ENCODE data around the gene SETDB2.

DNA sequence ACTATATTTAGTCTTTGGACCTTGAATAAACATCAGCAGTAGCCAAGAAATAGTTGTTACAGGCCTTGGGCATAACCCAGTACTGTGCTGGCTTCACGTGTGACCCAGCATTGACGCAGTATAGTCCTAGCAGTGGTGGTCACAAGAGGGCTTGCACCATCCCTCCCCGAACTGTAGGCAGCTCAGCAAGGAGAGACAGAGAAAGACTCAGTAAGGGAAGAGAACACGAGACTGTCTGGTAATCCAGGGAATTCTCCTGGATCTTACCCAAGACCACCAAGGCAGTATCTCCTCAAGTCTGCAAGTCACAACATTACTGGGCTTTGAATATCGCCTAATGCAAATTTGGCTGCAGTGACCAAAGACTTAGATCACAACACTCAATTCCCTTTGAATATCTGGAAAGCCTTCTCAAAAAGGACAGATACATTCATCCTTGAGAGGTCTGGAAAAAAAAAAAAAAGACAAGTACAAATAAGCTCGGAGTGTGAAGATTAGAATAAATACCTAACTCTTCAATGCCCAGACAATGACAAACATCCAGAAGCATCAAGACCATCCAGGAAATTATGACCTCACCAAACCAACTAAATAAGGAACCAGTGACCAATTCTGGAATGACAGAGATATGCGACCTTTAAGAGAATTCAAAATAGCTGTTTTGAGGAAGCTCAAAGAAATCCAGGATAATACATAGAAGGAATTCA lies 39.9 kb upstream of the SETDB2 start:
- TF ChIP-seq, protein P1, sequence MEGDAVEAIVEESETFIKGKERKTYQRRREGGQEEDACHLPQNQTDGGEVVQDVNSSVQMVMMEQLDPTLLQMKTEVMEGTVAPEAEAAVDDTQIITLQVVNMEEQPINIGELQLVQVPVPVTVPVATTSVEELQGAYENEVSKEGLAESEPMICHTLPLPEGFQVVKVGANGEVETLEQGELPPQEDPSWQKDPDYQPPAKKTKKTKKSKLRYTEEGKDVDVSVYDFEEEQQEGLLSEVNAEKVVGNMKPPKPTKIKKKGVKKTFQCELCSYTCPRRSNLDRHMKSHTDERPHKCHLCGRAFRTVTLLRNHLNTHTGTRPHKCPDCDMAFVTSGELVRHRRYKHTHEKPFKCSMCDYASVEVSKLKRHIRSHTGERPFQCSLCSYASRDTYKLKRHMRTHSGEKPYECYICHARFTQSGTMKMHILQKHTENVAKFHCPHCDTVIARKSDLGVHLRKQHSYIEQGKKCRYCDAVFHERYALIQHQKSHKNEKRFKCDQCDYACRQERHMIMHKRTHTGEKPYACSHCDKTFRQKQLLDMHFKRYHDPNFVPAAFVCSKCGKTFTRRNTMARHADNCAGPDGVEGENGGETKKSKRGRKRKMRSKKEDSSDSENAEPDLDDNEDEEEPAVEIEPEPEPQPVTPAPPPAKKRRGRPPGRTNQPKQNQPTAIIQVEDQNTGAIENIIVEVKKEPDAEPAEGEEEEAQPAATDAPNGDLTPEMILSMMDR (IDR thresholded peaks at IDR 0.05), result no peak
- TF ChIP-seq EP300 (IDR thresholded peaks at IDR 0.05; ENCODE audit: low read depth) (no peak), POLR2AphosphoS5 (IDR thresholded peaks at IDR 0.05) (no peak), POLR2A (IDR thresholded peaks at IDR 0.05) (no peak)
